Lower leg skin (tissue), 4 donors: ENCODE measurements around the gene LENEP. TPM values are rescaled to one million over a fixed set of nuclear protein-coding genes. Genes with fewer than 3 reads are reported as not detected.

ENCODE experiments used
- DNase-seq, 2 donors: peaks; one replicate each; pipeline ENCODE4 v3.0.0-alpha.2; 2019; ENCODE audit warnings: low spot score in 2 of 2
- H3K4me3 ChIP-seq: fragments of 200-600 bp; sonication (generic); 2 replicates; pipeline ENCODE4 v1.5.1; 2017; ENCODE audit warnings: mild to moderate bottlenecking, low read depth; ENCODE audit not compliant: poor library complexity, severe bottlenecking
- POLR2A ChIP-seq, 2 donors: fragments of 450-650 bp; IDR thresholded peaks; one replicate each; pipeline ENCODE4 v1.6.1; 2016 to 2017; ENCODE audit warnings: antibody characterized with exemption in 2 of 2, mild to moderate bottlenecking in 1 of 2, moderate library complexity in 1 of 2
- WGBS, 2 donors: methylation state at CpG; one replicate each; pipeline ENCODE4 v1.1.5; 2018; 5-methylcytosine and 5-hydroxymethylcytosine counted together
- intact Hi-C: fragments of 100-400 bp; cut with DNase I; formaldehyde crosslinking; loops from one replicate; pipeline ENCODE4 v1.15.0; 2023; ENCODE audit warnings: low total_unique reads
- total RNA-seq, 4 donors: library from RNA; depleted of rRNA; stranded (reverse); fragments of >200 nt; gene quantifications; one replicate each; pipeline ENCODE4 v1.1.0, GENCODE V29; 2016
- TF ChIP-seq, protein P1 (sequence below), 3 donors: fragments of 450-650 bp; IDR thresholded peaks; one replicate each; pipeline ENCODE4 v1.5.1; 2016; ENCODE audit warnings: antibody characterized with exemption in 3 of 3, mild to moderate bottlenecking in 3 of 3, moderate library complexity in 2 of 3

The LENEP gene
- total RNA-seq, 4 donors from 2014 or later = 1.4 TPM; not detected in 3

DNA sequence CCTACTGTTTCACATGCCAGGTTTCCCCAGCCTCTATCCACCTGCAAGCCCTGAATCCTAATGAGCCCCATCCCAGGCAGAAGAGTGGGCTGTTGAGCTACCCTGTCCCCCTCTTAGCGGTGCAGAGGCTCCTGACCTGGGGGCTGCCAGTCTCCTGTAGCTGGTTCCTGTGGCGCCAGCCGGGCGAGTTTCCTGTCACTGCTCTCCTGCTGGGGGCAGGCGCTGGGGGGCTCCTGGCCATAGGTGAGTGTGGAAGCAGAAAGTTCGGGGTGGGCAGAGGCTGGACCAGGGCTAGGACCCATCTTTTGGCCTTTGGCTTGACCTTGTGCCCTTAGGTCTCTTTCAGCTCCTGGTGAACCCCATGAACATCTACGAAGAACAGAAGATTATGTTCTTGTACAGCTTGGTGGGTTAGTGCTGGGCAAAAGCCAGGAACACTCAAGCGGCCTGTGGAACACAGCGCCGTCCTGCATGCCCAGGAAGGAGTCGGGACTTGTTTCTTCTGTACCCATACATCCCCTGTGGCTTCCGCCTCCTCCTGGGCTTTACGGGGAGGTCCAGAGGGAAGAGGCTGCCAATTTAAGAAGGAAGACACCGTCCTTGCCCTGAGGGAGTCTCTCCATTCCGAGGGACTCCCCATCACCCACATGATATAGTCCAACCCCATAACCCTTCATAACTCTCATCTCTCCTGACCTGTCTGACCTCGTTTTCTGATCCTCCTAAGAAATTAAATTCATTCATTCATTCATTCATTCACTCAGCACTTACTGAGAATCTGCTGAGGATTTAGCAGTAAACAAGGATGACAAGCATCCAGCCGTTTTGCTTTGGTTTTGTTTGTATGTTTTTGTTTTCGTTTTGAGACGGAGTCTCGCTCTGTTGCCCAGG lies 41.2 kb downstream of the LENEP start:
- no peak overlapping the region for H3K4me3 ChIP-seq
- DNase-seq = no peak
- TF ChIP-seq POLR2A (IDR thresholded peaks at IDR 0.05) = no peak
- TF ChIP-seq, protein P1, sequence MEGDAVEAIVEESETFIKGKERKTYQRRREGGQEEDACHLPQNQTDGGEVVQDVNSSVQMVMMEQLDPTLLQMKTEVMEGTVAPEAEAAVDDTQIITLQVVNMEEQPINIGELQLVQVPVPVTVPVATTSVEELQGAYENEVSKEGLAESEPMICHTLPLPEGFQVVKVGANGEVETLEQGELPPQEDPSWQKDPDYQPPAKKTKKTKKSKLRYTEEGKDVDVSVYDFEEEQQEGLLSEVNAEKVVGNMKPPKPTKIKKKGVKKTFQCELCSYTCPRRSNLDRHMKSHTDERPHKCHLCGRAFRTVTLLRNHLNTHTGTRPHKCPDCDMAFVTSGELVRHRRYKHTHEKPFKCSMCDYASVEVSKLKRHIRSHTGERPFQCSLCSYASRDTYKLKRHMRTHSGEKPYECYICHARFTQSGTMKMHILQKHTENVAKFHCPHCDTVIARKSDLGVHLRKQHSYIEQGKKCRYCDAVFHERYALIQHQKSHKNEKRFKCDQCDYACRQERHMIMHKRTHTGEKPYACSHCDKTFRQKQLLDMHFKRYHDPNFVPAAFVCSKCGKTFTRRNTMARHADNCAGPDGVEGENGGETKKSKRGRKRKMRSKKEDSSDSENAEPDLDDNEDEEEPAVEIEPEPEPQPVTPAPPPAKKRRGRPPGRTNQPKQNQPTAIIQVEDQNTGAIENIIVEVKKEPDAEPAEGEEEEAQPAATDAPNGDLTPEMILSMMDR (IDR thresholded peaks at IDR 0.05) = no peak
- intact Hi-C loops = no loop called here
- WGBS, 2 donors = 64 to 66% methylated on average over 20 of the region's 20 CpGs

DNA sequence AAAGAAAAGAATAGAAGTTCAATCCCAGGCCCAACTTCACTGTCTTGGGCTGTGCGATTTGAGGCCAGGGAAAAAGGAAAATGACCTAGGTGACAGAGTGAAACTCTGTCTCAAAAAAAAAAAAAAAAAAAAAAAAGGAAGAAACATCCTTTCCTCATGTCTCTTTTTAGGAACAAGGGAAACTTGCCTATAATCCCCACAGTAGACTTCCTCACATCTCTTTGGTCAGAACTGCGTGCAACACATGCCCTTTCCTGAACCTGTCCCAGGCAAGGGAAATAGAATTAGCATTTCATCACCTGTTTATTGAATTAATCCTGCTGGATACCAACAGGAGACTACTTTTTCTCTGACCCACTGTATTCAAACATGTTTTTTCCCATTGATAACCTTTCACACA lies 42.5 kb downstream of the LENEP start:
- no peak overlapping the region for H3K4me3 ChIP-seq
- TF ChIP-seq, protein P1 (IDR thresholded peaks at IDR 0.05) = no peak
- TF ChIP-seq POLR2A (IDR thresholded peaks at IDR 0.05) = no peak
- WGBS, 2 donors = 81 to 86% methylated on average over 2 of the region's 2 CpGs
- intact Hi-C loops = no loop called here
- DNase-seq = no peak

DNA sequence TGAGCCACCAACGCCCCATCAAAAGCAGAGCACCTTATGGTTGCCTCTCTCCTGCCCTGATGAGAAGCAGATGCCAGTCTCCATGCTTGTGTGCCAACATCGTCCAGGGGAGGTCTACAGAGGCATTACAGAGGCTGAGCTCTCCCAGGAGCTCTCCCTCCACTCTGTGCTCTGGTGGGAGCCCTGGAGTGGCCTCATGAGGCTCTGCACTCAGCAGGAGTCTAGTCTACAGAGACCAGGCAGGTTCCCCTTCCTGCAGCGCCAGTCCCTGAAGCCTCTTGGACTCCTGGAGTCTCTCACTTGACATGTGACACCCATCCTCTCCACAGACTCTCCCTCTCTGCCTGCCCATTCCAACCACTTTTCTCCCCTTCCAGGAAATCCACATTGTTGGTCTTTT lies 43.7 kb downstream of the LENEP start:
- 76 to 86% methylated on average over 3 of the region's 3 CpGs for WGBS, 2 donors
- no peak for TF ChIP-seq POLR2A (IDR thresholded peaks at IDR 0.05)
- TF ChIP-seq, protein P1 (IDR thresholded peaks at IDR 0.05) = no peak
- no peak overlapping the region for H3K4me3 ChIP-seq
- DNase-seq = no peak
- intact Hi-C loops = no loop called here

DNA sequence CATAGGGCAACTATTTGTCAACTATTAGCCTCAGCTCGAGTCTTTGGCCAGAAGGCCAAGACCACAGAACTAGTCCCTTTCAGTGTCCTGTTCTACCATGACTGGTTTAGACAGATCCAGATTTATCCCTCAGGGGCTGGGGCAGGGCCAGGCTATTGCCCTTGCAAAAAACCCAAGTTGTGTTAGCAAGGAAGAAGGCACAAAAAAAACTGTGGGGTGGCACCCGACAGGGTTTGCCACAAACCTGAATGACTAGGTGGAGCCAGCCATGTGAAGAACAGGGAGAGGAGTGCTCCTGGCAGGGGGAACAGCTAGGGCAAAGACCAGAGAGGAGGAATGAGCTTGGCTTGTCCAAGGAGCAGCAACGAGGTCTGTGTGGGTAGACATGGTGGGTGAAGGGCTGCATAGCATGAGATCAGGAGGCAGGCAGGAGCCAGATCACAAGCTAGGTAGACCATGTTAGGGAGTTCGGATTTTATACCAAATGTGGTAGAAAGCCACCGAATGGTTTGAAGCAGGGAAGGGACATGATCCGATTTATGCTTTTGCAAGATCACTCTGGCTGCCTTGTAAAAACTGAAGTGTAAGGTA lies 44.6 kb downstream of the LENEP start:
- DNase-seq = no peak
- TF ChIP-seq POLR2A (IDR thresholded peaks at IDR 0.05) = no peak
- TF ChIP-seq, protein P1 (IDR thresholded peaks at IDR 0.05) = no peak
- intact Hi-C loops = no loop called here
- 55 to 57% methylated on average over 6 of the region's 6 CpGs for WGBS, 2 donors
- no peak overlapping the region for H3K4me3 ChIP-seq

DNA sequence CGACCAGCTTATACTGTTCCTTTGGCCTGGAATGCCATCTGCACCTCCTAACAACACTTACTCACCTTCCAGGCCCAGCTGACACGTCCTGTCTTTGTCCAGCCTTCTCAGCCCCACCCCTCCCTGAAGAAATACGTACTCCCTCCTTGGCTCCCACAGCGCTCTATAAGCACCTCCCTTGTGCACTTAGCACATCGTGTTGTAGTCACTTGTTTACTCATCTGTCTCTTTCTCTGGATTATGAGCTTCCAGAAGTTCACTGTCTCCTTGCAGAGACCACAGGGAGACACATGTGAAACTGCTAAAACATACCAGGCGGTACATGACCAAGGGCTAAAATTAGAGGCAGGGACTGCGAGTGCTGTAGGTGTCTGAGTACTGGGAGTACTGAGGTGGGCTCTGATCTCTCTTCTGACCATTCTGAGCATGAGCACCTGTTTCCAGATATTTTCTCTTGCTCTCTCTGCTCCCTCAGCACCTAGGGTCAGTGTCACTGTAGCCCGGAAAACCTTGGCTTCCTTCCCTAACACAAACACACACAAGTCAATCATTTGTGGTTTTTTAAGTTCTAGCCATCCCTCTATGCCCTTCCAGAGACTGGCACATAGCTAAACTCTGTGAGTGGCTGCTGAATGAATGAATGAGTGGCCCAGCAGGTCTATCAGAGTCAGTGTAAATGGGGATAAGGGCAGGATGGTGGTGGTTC lies 45.4 kb downstream of the LENEP start:
- intact Hi-C loops = no loop called here
- no peak for TF ChIP-seq POLR2A (IDR thresholded peaks at IDR 0.05)
- TF ChIP-seq, protein P1 (IDR thresholded peaks at IDR 0.05) = no peak
- DNase-seq = peak in 1 of 2 donors; percentile 76
- H3K4me3 ChIP-seq = no peak overlapping the region
- WGBS, 2 donors = 30 to 31% methylated on average over 8 of the region's 8 CpGs
